GM23248 (cell line): ENCODE data around the gene NUDT14.

Source experiments
- EZH2 ChIP-seq: fragments of 200-600 bp; sonication (generic); IDR thresholded peaks from 2 replicates; pipeline ENCODE4 v1.6.1; 2018; ENCODE audit warnings: antibody characterized with exemption, mild to moderate bottlenecking; ENCODE audit not compliant: insufficient read depth, poor library complexity, severe bottlenecking
- EZH2phosphoT487 ChIP-seq: fragments of 200-600 bp; sonication (generic); IDR thresholded peaks from 2 replicates; pipeline ENCODE4 v1.6.1; 2018; ENCODE audit warnings: antibody characterized with exemption, moderate library complexity, mild to moderate bottlenecking, low read depth; ENCODE audit not compliant: insufficient read depth

DNA sequence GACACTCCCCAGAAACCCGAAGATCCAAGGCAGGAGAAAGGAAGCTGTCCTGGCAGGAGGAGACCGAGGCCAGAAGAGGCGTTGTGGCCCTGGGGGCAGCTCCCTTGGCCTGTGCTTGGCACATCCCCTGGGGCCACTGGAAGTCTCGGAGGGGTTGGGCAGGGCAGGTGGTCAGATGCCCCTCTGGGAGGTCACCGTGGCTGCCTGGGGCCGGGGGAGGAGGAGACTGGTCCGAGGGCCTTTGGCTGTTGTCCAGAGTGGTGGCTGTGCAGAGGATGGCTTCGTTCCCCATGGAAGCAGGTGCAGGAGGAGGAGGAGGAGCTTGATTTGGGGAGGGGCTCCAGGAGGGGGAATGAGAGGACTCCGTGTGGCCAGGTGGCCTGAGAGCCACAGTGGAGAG is 3.3 kb upstream of the NUDT14 start:
- TF ChIP-seq EZH2, result no peak
- TF ChIP-seq EZH2phosphoT487, result no peak
